Measurements from ENCODE around the gene STX11.
"Not testable (repeated sequence)": the region's sequence is repeated elsewhere in the genome, so short reads cannot be mapped to it uniquely, and the experiment has no call there.

The STX11 gene

GRCh38 chr6:144149894-144150709, at the start of gene STX11:
STX11 (plus strand) TSS chr6:144150517; CDS start chr6:144186628, 36,111 bp downstream.
- in situ Hi-C loops (cut with MboI; ENCODE audit: low pct_unique_long_range_greater_than_20kb, low sequenced_read_pairs) = no loop called here
- peak; percentile 83 for DNase-seq

- in situ Hi-C loops (cut with MboI; ENCODE audit: low pct_unique_long_range_greater_than_20kb, low sequenced_read_pairs) = loop anchor here (25.0 kb wide), 1 partner anchor 384 kb away; no protein-coding TSS in a partner anchor
These were observed 47.2 kb upstream of the STX11 start for GRCh38 chr6:144103026-144103563.

DNA sequence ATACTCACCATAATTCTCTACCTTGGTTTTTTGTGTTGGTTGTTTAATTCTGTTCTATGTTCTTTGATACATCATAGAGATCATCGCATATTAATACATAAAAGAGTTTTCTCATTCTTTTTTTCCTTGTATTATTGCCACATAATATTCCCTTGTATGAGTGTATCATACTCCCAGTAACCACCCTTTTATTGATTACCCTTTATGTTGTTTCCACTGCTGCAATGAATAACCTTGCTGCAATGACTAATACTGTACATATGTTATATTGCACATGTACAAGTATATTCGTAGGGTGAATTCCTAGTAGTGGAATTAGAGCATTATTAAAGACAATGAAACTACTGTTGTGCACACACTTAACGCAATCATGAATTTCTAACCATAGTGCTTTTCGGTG, 45.8 kb upstream of the STX11 start:
- in situ Hi-C loops (cut with MboI; ENCODE audit: low pct_unique_long_range_greater_than_20kb, low sequenced_read_pairs) = loop anchor here (25.0 kb wide), 1 partner anchor 383 kb away; no protein-coding TSS in a partner anchor
- no peak for DNase-seq

More at GRCh38 chr6:144103026-144103563, 47.2 kb upstream of the STX11 start:
- no peak for DNase-seq

GRCh38 chr6:144104898-144105487, 45.3 kb upstream of the STX11 start:
- DNase-seq = peak; percentile 69
- in situ Hi-C loops (cut with MboI; ENCODE audit: low pct_unique_long_range_greater_than_20kb, low sequenced_read_pairs) = loop anchor here (25.0 kb wide), 1 partner anchor 382 kb away; no protein-coding TSS in a partner anchor

- no peak for DNase-seq
- in situ Hi-C loops (cut with MboI; ENCODE audit: low pct_unique_long_range_greater_than_20kb, low sequenced_read_pairs) = loop anchor here (25.0 kb wide), 1 partner anchor 381 kb away; no protein-coding TSS in a partner anchor
These were observed 44.1 kb upstream of the STX11 start for GRCh38 chr6:144106206-144106605.

DNA sequence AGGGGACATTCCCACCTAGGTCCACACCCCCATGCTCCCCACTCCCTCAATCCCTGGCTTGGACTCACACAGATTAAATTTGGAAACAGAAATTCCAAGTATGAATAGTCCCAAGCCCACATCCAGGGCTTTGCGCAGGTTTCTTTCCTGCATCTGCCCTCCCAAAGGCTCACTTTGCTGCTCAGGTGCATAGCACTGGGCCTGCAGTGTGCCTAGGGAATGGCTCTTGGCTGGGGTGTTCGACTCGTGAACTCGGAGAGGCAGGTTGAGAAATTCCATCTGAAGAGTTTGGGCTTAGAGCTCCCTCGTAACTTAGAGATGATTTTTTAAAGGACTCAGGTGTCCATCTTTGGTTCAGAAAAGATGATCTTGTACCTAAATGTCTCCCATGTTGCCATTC, 40.1 kb upstream of the STX11 start:
- in situ Hi-C loops (cut with MboI; ENCODE audit: low pct_unique_long_range_greater_than_20kb, low sequenced_read_pairs) = loop anchor here (25.0 kb wide), 1 partner anchor 377 kb away; no protein-coding TSS in a partner anchor
- DNase-seq = no peak

DNA sequence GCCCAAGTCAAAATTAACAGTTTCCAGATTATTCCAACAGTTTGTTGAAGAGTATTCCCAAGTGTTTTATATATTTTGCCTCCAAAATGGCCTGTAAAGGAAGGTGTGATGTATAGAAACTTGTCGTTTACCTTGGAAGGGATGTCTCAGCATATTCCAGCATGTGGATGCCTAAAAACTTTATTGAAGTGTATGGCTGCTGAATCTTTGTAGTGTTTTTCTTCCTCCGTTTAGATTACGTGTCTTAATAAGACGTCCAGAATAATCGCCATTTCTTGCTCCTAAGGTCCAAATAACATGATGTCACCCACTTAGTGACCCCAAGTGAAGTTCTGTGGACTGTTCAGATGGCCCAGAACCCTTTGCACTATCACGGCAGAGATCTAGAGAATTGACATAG, 37.0 kb upstream of the STX11 start:
- DNase-seq = no peak
- in situ Hi-C loops (cut with MboI; ENCODE audit: low pct_unique_long_range_greater_than_20kb, low sequenced_read_pairs) = loop anchor here (25.0 kb wide), 1 partner anchor 374 kb away; no protein-coding TSS in a partner anchor

DNA sequence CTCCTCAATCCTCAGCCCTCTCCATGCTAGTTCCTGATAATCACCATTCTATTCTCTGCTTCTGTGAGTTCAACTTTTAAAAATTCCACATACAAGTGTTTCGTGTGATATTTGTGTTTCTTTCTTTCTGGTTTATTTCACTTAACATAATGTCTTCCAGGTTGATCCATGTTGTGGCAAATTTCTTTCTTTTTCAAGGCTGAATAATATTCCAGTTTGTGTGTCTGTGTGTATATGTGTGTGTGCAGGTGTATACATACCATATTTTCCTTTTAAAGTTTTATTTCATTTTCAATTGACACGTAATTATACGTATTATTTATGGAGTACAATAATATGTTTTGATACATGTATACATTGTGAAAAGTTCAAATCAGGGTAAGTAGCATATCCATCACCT, 35.1 kb upstream of the STX11 start:
- in situ Hi-C loops (cut with MboI; ENCODE audit: low pct_unique_long_range_greater_than_20kb, low sequenced_read_pairs) = loop anchor here (25.0 kb wide), 1 partner anchor 372 kb away; no protein-coding TSS in a partner anchor

DNA sequence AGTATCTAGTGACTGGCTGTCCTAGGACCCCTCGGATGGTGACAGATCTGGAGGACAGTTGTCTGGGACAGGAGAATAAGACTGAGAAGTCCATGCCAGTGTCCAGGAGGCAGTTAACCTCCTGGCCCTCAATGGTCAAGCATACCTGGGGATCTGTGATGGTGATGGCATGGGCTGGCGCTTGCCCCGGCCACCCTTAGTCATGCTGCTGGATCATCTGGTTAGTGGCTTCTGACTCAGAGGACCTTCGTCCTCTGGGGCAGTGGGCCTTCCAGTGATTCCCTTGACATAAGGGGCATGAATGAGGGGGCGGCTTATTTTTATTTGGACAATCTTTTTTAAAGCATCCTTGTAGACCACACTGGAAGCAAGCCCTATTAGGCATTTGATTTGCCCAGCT, 30.9 kb upstream of the STX11 start:
- no peak for DNase-seq
- in situ Hi-C loops (cut with MboI; ENCODE audit: low pct_unique_long_range_greater_than_20kb, low sequenced_read_pairs) = loop anchor here (25.0 kb wide), 1 partner anchor 368 kb away; no protein-coding TSS in a partner anchor

More for the DNA sequence above, 35.1 kb upstream of the STX11 start:
- no peak for DNase-seq

GRCh38 chr6:144122861-144123260, 27.5 kb upstream of the STX11 start:
- in situ Hi-C loops (cut with MboI; ENCODE audit: low pct_unique_long_range_greater_than_20kb, low sequenced_read_pairs) = loop anchor here (25.0 kb wide), 1 partner anchor 364 kb away; no protein-coding TSS in a partner anchor
- DNase-seq = no peak

DNA sequence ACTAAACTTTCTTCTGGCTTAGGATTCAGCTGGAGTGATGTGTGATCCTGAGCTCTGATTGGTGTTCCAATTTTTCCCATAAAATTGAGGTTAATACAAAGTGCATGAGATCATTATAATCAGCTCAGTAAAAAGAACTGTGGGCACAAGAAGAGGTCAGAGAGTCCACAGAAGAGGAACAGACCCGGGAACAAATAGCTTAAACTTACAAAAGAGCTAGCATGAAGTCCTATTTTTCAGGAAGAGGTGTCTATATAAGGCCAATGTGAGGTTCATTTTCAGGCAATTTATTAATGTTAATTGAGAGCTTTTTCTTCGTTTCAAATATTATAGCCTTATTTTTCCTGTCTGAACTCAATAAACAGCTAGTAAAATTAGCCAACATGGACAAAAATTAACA, 26.9 kb upstream of the STX11 start:
- in situ Hi-C loops (cut with MboI; ENCODE audit: low pct_unique_long_range_greater_than_20kb, low sequenced_read_pairs) = loop anchor here (25.0 kb wide), 1 partner anchor 364 kb away; no protein-coding TSS in a partner anchor
- DNase-seq = no peak

GRCh38 chr6:144123836-144124235, 26.5 kb upstream of the STX11 start:
- DNase-seq = peak; percentile 42
- in situ Hi-C loops (cut with MboI; ENCODE audit: low pct_unique_long_range_greater_than_20kb, low sequenced_read_pairs) = loop anchor here (25.0 kb wide), 1 partner anchor 363 kb away; no protein-coding TSS in a partner anchor

GRCh38 chr6:144127097-144127496, 23.2 kb upstream of the STX11 start:
- no peak for DNase-seq
- in situ Hi-C loops (cut with MboI; ENCODE audit: low pct_unique_long_range_greater_than_20kb, low sequenced_read_pairs) = no loop called here

DNA sequence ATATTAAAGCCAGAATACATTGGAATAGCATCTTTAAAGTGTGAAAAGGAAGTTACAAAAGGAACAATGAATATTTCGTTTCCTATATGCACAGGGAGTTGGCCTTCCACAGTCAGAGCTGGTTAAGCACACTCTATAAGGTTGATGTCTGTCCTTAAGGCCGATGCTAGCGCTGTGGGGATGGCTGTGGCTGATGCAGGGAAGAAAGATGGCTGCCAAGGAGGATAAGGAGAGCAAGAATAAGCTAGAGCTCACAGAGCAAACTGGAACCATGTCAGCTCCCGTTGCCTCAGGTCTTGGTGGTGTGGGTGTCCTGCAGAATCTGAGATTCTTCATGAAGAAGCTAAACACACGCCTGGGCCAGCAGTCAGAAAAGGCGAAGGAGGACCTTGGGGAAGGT, 20.8 kb upstream of the STX11 start:
- no peak for DNase-seq
- in situ Hi-C loops (cut with MboI; ENCODE audit: low pct_unique_long_range_greater_than_20kb, low sequenced_read_pairs) = no loop called here

DNA sequence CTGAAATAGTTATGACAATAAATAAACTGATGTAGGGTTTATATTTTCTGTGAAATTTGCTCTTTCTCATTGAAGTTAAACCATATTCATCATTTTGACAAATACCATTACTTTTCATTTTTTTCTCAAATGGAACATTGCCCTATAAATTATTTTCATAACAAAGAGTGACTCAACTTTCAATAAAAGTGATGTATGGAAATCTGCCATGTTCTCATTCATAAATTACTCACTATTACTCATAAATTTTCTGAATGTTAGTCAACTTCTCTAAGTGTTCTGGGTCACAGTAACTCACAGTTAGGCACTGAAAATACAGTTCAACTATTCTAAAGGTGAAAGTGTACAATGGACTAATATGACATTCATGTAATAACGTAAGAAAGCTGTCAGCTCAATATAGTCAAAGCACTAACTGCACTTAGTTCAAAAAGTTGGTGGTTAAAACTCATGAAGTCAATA, 19.0 kb upstream of the STX11 start:
- DNase-seq = no peak
- in situ Hi-C loops (cut with MboI; ENCODE audit: low pct_unique_long_range_greater_than_20kb, low sequenced_read_pairs) = no loop called here

DNA sequence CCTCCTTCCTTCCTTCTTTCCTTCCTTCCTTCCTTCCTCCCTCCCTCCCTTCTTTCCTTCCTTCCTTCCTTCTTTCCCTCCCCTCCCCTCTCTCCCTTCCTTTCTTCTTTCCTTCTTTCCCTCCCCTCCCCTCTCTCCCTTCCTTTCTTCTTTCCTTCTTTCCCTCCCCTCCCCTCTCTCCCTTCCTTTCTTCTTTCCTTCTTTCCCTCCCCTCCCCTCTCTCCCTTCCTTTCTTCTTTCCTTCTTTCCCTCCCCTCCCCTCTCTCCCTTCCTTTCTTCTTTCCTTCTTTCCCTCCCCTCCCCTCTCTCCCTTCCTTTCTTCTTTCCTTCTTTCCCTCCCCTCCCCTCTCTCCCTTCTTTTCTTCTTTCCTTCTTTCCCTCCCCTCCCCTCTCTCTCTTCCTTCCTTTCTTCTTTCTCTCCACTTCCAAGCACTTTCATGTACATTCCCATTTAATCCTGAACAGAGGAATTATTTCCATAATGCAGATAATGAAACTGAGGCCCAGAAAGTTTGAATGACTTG, 18.1 kb upstream of the STX11 start:
- in situ Hi-C loops (cut with MboI; ENCODE audit: low pct_unique_long_range_greater_than_20kb, low sequenced_read_pairs); DNase-seq: not testable (repeated sequence)

GRCh38 chr6:144133225-144133821, 17.0 kb upstream of the STX11 start:
- in situ Hi-C loops (cut with MboI; ENCODE audit: low pct_unique_long_range_greater_than_20kb, low sequenced_read_pairs) = no loop called here
- no peak for DNase-seq

- DNase-seq = no peak
- in situ Hi-C loops (cut with MboI; ENCODE audit: low pct_unique_long_range_greater_than_20kb, low sequenced_read_pairs) = no loop called here
These were observed 16.1 kb upstream of the STX11 start for GRCh38 chr6:144134176-144134575.

- DNase-seq = no peak
- in situ Hi-C loops (cut with MboI; ENCODE audit: low pct_unique_long_range_greater_than_20kb, low sequenced_read_pairs) = no loop called here
These were observed 15.6 kb upstream of the STX11 start for GRCh38 chr6:144134737-144135136.

Measured in KBM-7 (cell line).